Mesendoderm (in vitro differentiated cells): ENCODE measurements around the gene GRM8.

Source experiments
- DNase-seq: peaks from one replicate; pipeline ENCODE4 v3.0.0; 2013
- H2AK5ac ChIP-seq: 2 replicates; pipeline ENCODE4 v1.6.1; 2013; ENCODE audit warnings: low read length, inconsistent platforms
- H2BK120ac ChIP-seq: 2 replicates; pipeline ENCODE4 v1.6.1; 2013; ENCODE audit warnings: low read depth, mild to moderate bottlenecking, low read length, moderate library complexity, mixed read lengths
- H2BK15ac ChIP-seq: replicated peaks from 2 replicates; pipeline ENCODE4 v1.6.1; 2013; ENCODE audit warnings: low read depth, mild to moderate bottlenecking, moderate library complexity
- H2BK5ac ChIP-seq: 2 replicates; pipeline ENCODE4 v1.6.1; 2013; ENCODE audit warnings: low read length, inconsistent platforms
- H3K18ac ChIP-seq: 2 replicates; pipeline ENCODE4 v1.6.1; 2013; ENCODE audit warnings: mild to moderate bottlenecking, low read length, mixed read lengths
- H3K23ac ChIP-seq: one replicate; pipeline ENCODE4 v1.6.1; 2013; ENCODE audit warnings: low read length
- H3K27ac ChIP-seq: 2 replicates; pipeline ENCODE4 v1.5.1; 2013; ENCODE audit warnings: low read depth, mild to moderate bottlenecking, inconsistent platforms, low read length, moderate library complexity
- H3K27me3 ChIP-seq: 2 replicates; pipeline ENCODE4 v1.6.1; 2013; ENCODE audit warnings: low read length, control low read depth, mild to moderate bottlenecking, inconsistent platforms; ENCODE audit not compliant: insufficient read depth, poor library complexity
- H3K36me3 ChIP-seq: 2 replicates; pipeline ENCODE4 v1.6.1; 2013; ENCODE audit warnings: low read length, inconsistent platforms; ENCODE audit not compliant: control insufficient read depth, insufficient read depth
- H3K4ac ChIP-seq: one replicate; pipeline ENCODE4 v1.6.1; 2013; ENCODE audit warnings: low read depth, mild to moderate bottlenecking, low read length, moderate library complexity
- H3K4me1 ChIP-seq: 2 replicates; pipeline ENCODE4 v1.6.1; 2013; ENCODE audit warnings: low read depth, low read length, inconsistent platforms; ENCODE audit not compliant: control insufficient read depth
- H3K4me2 ChIP-seq: 2 replicates; pipeline ENCODE4 v1.6.1; 2013; ENCODE audit warnings: low read length
- H3K4me3 ChIP-seq: 2 replicates; pipeline ENCODE4 v1.5.1; 2013; ENCODE audit warnings: mild to moderate bottlenecking, low read length
- H3K56ac ChIP-seq: one replicate; pipeline ENCODE4 v1.6.1; 2013; ENCODE audit warnings: low read length
- H3K79me1 ChIP-seq: 2 replicates; pipeline ENCODE4 v1.6.1; 2013; ENCODE audit warnings: low read length, inconsistent platforms
- H3K79me2 ChIP-seq: 2 replicates; pipeline ENCODE4 v1.6.1; 2013; ENCODE audit warnings: mild to moderate bottlenecking, low read length; ENCODE audit not compliant: control insufficient read depth, insufficient read depth
- H3K9ac ChIP-seq: 2 replicates; pipeline ENCODE4 v1.6.1; 2013; ENCODE audit warnings: low read length, inconsistent platforms
- H4K5ac ChIP-seq: one replicate; pipeline ENCODE4 v1.6.1; 2013; ENCODE audit warnings: low read length
- H4K8ac ChIP-seq: one replicate; pipeline ENCODE4 v1.6.1; 2013; ENCODE audit warnings: low read depth, mild to moderate bottlenecking, control low read depth, low read length, moderate library complexity
- WGBS: extraction: QIAGEN DNeasy Blood & Tissue Kit; methylation state at CpG from one replicate; pipeline ENCODE4 v1.1.7; 2013; ENCODE audit warnings: low lambda C conversion rate, missing lambda C conversion rate; ENCODE audit not compliant: insufficient coverage; ENCODE audit errors: extremely low coverage; 5-methylcytosine and 5-hydroxymethylcytosine counted together

The GRM8 gene

DNA sequence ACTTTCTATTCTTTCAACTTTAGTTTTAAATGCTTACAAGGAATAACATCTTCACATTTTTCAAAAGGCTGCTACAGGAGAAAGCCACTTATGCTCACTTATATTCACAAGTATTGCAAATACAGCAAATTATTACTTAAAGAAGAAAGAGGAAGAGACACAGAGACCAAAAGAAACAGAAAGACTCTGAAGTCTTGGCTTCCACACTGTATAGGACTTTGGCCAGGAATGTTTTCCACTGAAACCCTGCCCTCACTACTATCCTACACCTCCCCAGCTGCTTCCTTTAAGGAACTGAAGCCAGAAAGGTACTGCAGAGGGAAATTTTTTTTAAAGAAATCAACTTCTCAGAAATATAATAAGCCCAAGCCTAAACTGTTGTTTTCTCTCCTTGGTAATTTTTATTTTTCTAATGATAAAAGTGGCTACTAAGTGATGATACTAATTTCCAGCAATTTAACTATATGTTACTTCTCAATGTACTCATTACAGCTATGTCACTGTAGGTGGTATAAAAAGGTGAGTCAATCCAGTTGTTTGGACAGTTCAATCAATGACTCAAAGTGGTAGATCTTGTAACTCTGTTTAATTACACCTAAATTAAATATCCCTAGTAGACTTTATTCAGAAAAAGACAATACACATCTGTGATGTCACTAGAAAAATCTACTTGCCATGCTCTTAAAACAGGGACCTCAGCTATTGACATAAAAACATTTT, 231.6 kb downstream of the GRM8 start:
- Histone ChIP-seq H3K27ac (no peak overlapping the region), H3K4me3 (no peak overlapping the region), H3K79me1 (no peaks in the 10 kb centered on the region), H2BK15ac (no peak overlapping the region), H2AK5ac (no peak overlapping the region), H3K4me1 (no peaks in the 10 kb centered on the region), H3K23ac (no peak overlapping the region), H4K8ac (no peak overlapping the region), H4K5ac (no peak overlapping the region), H3K9ac (no peak overlapping the region), H3K4ac (no peak overlapping the region), H3K4me2 (no peak overlapping the region), H3K27me3 (no peaks in the 10 kb centered on the region), H2BK5ac (no peak overlapping the region), H3K36me3 (no peaks in the 10 kb centered on the region), H3K79me2 (no peaks in the 10 kb centered on the region), H3K18ac (no peak overlapping the region), H3K56ac (no peak overlapping the region), H2BK120ac (no peak overlapping the region)
- DNase-seq: no peak

- H2AK5ac ChIP-seq: no peak overlapping the region
- no peak overlapping the region for H4K5ac ChIP-seq
- H3K4me2 ChIP-seq: no peak overlapping the region
- no peak overlapping the region for H3K4ac ChIP-seq
- H3K36me3 ChIP-seq: no peaks in the 10 kb centered on the region
- no peak overlapping the region for H3K9ac ChIP-seq
- H3K18ac ChIP-seq: no peak overlapping the region
- WGBS: no CpG with 5 or more reads among the region's 2 CpGs
- no peak overlapping the region for H2BK15ac ChIP-seq
- H3K56ac ChIP-seq: no peak overlapping the region
- H2BK120ac ChIP-seq: no peak overlapping the region
- no peaks in the 10 kb centered on the region for H3K4me1 ChIP-seq
- no peak overlapping the region for H2BK5ac ChIP-seq
- H4K8ac ChIP-seq: no peak overlapping the region
- no peak overlapping the region for H3K4me3 ChIP-seq
- no peaks in the 10 kb centered on the region for H3K79me2 ChIP-seq
- H3K79me1 ChIP-seq: no peaks in the 10 kb centered on the region
- H3K27me3 ChIP-seq: no peaks in the 10 kb centered on the region
- no peak overlapping the region for H3K23ac ChIP-seq
- H3K27ac ChIP-seq: no peak overlapping the region
- no peak for DNase-seq
Observed at GRCh38 chr7:127018889-127019288, 233.9 kb downstream of the GRM8 start.

- Histone ChIP-seq H3K79me1 (no peaks in the 10 kb centered on the region), H2BK5ac (no peak overlapping the region), H2AK5ac (no peak overlapping the region), H3K56ac (no peak overlapping the region), H3K27me3 (no peaks in the 10 kb centered on the region), H3K4ac (no peak overlapping the region), H3K36me3 (no peaks in the 10 kb centered on the region), H3K9ac (no peak overlapping the region), H2BK120ac (no peak overlapping the region), H3K4me2 (no peak overlapping the region), H4K8ac (no peak overlapping the region), H3K23ac (no peak overlapping the region), H2BK15ac (no peak overlapping the region), H3K4me3 (no peak overlapping the region), H3K79me2 (no peaks in the 10 kb centered on the region), H4K5ac (no peak overlapping the region), H3K4me1 (no peaks in the 10 kb centered on the region), H3K18ac (no peak overlapping the region), H3K27ac (no peak overlapping the region)
- WGBS: 100% methylated on average over 1 of the region's 2 CpGs
- no peak for DNase-seq
Observed at GRCh38 chr7:127017196-127017595, 235.5 kb downstream of the GRM8 start.

DNA sequence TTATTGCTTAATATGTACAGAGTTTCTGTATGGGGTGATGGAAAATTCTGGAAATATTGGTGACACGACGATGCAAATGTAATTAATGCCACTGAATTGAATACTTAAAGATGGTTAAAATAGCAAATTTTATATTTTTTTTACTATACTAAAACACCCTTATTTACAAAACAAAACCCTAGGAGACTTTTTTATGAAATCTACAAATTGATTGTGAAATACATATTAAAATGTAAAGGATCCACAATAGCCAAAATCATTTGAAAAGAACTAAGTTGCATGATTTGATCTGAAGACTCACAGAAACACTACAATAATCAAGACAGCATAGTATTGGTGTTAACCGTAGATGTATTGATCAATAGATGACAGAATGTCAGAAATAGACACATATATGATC, 252.0 kb downstream of the GRM8 start:
- Histone ChIP-seq H4K5ac (no peak overlapping the region), H3K23ac (no peak overlapping the region), H3K4me3 (no peak overlapping the region), H3K4ac (no peak overlapping the region), H3K18ac (no peak overlapping the region), H2BK15ac (no peak overlapping the region), H3K9ac (no peak overlapping the region), H3K36me3 (no peaks in the 10 kb centered on the region), H3K4me2 (no peak overlapping the region), H3K27me3 (no peaks in the 10 kb centered on the region), H3K79me1 (no peaks in the 10 kb centered on the region), H3K27ac (no peak overlapping the region), H3K4me1 (no peaks in the 10 kb centered on the region), H3K79me2 (no peaks in the 10 kb centered on the region), H2AK5ac (no peak overlapping the region), H4K8ac (no peak overlapping the region), H2BK5ac (no peak overlapping the region), H2BK120ac (no peak overlapping the region), H3K56ac (no peak overlapping the region)
- no peak for DNase-seq
- no CpG with 5 or more reads among the region's 3 CpGs for WGBS

GRCh38 chr7:126996659-126997058, 256.1 kb downstream of the GRM8 start:
- Histone ChIP-seq H2BK5ac (no peak overlapping the region), H4K8ac (no peak overlapping the region), H3K56ac (no peak overlapping the region), H2BK120ac (no peak overlapping the region), H4K5ac (no peak overlapping the region), H3K27me3 (no peaks in the 10 kb centered on the region), H3K27ac (no peak overlapping the region), H3K23ac (no peak overlapping the region), H3K4ac (no peak overlapping the region), H3K79me2 (no peaks in the 10 kb centered on the region), H3K9ac (no peak overlapping the region), H3K4me1 (no peaks in the 10 kb centered on the region), H3K18ac (no peak overlapping the region), H3K4me2 (no peak overlapping the region), H3K4me3 (no peak overlapping the region), H2AK5ac (no peak overlapping the region), H3K36me3 (no peaks in the 10 kb centered on the region), H2BK15ac (no peak overlapping the region), H3K79me1 (no peaks in the 10 kb centered on the region)
- DNase-seq: no peak
- WGBS: no CpG with 5 or more reads among the region's 1 CpG

DNA sequence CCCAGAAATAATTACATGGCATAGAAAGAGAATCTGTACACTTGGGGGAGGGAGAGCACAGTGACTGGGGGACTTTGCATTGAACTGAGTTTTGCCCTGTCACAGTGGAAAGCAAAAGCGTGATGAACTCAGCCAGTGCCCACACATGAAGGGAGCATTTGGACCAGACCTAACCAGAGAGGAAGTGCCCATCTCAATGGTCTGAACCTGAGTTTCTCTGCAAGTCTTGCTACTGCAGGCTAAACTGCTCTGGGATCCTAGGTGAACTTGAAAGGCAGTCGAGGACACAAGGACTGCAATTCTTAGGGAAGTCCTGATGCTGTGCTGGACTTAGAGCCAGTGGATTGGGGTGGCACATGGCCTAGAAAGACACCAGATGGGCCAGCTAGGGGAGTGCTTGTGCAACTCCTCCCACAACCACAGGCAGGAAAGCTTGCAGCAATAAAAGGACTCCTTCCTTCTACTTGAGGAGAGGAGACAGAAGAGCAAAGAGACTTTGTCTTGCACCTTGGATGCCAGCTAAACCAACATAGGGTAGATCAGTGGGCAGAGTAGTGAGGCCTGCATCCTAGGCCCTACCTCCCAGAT, 259.0 kb downstream of the GRM8 start:
- Histone ChIP-seq H3K56ac (no peak overlapping the region), H3K9ac (no peak overlapping the region), H2AK5ac (no peak overlapping the region), H2BK120ac (no peak overlapping the region), H3K79me2 (no peaks in the 10 kb centered on the region), H4K5ac (no peak overlapping the region), H3K27me3 (no peaks in the 10 kb centered on the region), H3K4me3 (no peak overlapping the region), H3K4me1 (no peaks in the 10 kb centered on the region), H4K8ac (no peak overlapping the region), H3K79me1 (no peaks in the 10 kb centered on the region), H3K4ac (no peak overlapping the region), H2BK15ac (no peak overlapping the region), H3K4me2 (no peak overlapping the region), H3K27ac (no peak overlapping the region), H3K23ac (no peak overlapping the region), H2BK5ac (no peak overlapping the region), H3K36me3 (no peaks in the 10 kb centered on the region), H3K18ac (no peak overlapping the region)
- DNase-seq: no peak
- no CpG with 5 or more reads among the region's 2 CpGs for WGBS
